A673 (cell line): ENCODE data around the gene NR2C2.

ENCODE experiments used
- EZH2 ChIP-seq: fragments of 200-600 bp; sonication (generic); IDR thresholded peaks from 2 replicates; pipeline ENCODE4 v1.6.1; 2017; ENCODE audit warnings: borderline replicate concordance, low read depth, mild to moderate bottlenecking, mixed read lengths, antibody characterized with exemption, low read length; ENCODE audit not compliant: poor library complexity, severe bottlenecking
- TF ChIP-seq, protein P1 (sequence below): fragments of 300-800, 200-600 bp; sonication (generic); conservative IDR thresholded peaks from 2 replicates; pipeline ENCODE4 v1.5.1; 2017; ENCODE audit warnings: low read depth, mild to moderate bottlenecking, antibody characterized with exemption, low read length, moderate library complexity, mixed read lengths

GRCh38 chr3:14957925-14958324 lies 10.5 kb downstream of the NR2C2 start:
- no peak for TF ChIP-seq EZH2
- TF ChIP-seq, protein P1, sequence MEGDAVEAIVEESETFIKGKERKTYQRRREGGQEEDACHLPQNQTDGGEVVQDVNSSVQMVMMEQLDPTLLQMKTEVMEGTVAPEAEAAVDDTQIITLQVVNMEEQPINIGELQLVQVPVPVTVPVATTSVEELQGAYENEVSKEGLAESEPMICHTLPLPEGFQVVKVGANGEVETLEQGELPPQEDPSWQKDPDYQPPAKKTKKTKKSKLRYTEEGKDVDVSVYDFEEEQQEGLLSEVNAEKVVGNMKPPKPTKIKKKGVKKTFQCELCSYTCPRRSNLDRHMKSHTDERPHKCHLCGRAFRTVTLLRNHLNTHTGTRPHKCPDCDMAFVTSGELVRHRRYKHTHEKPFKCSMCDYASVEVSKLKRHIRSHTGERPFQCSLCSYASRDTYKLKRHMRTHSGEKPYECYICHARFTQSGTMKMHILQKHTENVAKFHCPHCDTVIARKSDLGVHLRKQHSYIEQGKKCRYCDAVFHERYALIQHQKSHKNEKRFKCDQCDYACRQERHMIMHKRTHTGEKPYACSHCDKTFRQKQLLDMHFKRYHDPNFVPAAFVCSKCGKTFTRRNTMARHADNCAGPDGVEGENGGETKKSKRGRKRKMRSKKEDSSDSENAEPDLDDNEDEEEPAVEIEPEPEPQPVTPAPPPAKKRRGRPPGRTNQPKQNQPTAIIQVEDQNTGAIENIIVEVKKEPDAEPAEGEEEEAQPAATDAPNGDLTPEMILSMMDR, result no peak
